ENCODE measurements around the gene MEGF9. TPM values are rescaled to one million over a fixed set of nuclear protein-coding genes. Genes with fewer than 3 reads are reported as not detected.

The MEGF9 gene
- total RNA-seq, 4 donors from 2014 or later: 65.2 to 194 (median 138) TPM

DNA sequence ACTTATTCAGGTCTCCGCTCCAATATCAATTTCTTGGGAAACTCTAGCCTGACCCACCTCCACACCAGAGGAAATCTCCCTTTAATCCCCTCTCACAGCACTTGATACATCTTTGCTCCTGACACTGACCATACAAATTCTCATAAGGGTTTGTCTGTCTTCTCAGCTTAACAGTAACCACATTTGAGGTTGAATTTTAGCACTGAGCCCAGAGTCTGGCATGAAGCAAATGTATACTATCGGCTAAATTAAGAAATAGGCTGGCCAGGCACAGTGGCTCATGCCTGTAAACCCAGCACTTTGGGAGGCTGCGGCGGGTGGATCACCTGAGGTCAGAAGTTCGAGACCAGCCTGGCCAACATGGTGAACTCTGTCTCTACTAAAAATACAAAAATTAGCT, 144.0 kb downstream of the MEGF9 start:
- Histone ChIP-seq H3K9me3 (no peaks in the 10 kb centered on the region), H3K4me1 (no peaks in the 10 kb centered on the region), H3K27ac (no peak overlapping the region), H3K4me3 (replicated peaks in 1 of 3) (no peak overlapping the region), H3K27me3 (no peaks in the 10 kb centered on the region), H3K36me3 (peaks cover 29 to 42% of the 10 kb centered on the region in 2 donors)
- intact Hi-C loops (cut with DNase I): no loop called here
- TF ChIP-seq POLR2A (IDR thresholded peaks at IDR 0.05): no peak
- TF ChIP-seq, protein P1, sequence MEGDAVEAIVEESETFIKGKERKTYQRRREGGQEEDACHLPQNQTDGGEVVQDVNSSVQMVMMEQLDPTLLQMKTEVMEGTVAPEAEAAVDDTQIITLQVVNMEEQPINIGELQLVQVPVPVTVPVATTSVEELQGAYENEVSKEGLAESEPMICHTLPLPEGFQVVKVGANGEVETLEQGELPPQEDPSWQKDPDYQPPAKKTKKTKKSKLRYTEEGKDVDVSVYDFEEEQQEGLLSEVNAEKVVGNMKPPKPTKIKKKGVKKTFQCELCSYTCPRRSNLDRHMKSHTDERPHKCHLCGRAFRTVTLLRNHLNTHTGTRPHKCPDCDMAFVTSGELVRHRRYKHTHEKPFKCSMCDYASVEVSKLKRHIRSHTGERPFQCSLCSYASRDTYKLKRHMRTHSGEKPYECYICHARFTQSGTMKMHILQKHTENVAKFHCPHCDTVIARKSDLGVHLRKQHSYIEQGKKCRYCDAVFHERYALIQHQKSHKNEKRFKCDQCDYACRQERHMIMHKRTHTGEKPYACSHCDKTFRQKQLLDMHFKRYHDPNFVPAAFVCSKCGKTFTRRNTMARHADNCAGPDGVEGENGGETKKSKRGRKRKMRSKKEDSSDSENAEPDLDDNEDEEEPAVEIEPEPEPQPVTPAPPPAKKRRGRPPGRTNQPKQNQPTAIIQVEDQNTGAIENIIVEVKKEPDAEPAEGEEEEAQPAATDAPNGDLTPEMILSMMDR (IDR thresholded peaks at IDR 0.05): no peak
- no peak for DNase-seq
- WGBS, 2 donors: 93 to 98% methylated on average over 5 of the region's 5 CpGs

DNA sequence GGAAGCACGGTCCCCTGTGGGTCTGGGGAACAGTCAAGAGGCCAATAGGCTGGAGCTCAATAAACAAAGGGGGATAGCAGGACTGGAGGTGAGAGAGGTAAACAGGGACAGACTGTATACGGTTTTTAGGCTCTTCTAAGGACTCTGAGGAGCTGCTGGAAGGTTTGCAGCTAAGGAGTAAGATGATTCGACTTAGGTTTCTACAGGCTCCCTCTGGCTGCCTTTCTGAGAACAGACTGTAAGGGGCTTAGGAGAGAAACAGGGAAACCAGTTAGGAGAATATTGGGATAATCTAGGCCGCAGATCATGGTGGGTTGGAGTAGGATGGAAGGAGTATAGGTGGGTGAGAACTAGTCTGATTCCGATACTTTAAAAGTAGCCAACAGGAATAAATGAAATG, 144.7 kb downstream of the MEGF9 start:
- Histone ChIP-seq H3K4me3 (replicated peaks in 1 of 3) (no peak overlapping the region), H3K4me1 (no peaks in the 10 kb centered on the region), H3K36me3 (peaks cover 29 to 42% of the 10 kb centered on the region in 2 donors), H3K27ac (no peak overlapping the region), H3K9me3 (no peaks in the 10 kb centered on the region), H3K27me3 (no peaks in the 10 kb centered on the region)
- TF ChIP-seq POLR2A (IDR thresholded peaks at IDR 0.05): no peak
- TF ChIP-seq, protein P1 (IDR thresholded peaks at IDR 0.05): no peak
- WGBS, 2 donors: 82 to 85% methylated on average over 5 of the region's 5 CpGs
- intact Hi-C loops (cut with DNase I): no loop called here
- DNase-seq: no peak

DNA sequence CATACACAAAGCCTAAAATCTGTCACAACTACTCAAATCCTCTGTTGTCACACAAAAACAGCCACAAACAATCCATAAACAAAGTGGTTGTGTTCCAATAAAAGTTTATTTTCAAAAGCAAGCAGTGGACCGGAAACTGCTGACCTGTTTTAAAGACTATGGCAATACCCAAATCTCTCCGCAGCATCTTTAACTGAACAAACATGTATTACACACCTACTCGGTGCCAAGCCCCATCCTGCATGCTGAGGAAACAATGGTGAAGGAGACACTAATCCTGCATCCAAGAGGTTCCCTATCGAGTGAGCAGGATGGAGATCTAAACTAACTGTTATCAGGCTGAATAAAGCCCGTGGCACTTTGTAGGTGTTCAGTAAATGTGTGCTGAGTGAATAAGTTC, 145.5 kb downstream of the MEGF9 start:
- Histone ChIP-seq H3K4me1 (no peaks in the 10 kb centered on the region), H3K27me3 (no peaks in the 10 kb centered on the region), H3K27ac (no peak overlapping the region), H3K9me3 (no peaks in the 10 kb centered on the region), H3K36me3 (peaks cover 29 to 42% of the 10 kb centered on the region in 2 donors), H3K4me3 (replicated peaks in 1 of 3) (no peak overlapping the region)
- TF ChIP-seq, protein P1 (IDR thresholded peaks at IDR 0.05): no peak
- TF ChIP-seq POLR2A (IDR thresholded peaks at IDR 0.05): no peak
- 79 to 85% methylated on average over 5 of the region's 5 CpGs for WGBS, 2 donors
- no peak for DNase-seq
- intact Hi-C loops (cut with DNase I): no loop called here

DNA sequence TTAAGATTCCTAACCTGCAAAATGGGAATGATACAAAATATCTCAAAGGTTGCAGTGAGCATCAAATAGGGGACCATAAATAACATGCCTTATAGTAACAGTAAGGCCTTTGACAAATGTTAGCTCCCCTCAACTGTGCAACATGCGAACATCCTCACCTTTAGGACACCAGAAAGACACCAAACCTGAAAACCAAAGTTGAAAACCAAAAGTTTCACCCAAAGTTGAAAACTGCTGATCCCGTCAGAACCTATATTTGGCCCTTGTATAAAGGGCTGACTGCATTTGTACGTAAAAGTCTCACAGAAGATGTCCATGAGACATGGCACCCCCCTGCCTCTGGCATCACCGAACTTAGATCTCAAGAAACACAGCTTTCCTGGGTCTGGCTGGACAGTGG, 146.4 kb downstream of the MEGF9 start:
- WGBS, 2 donors: 97% methylated on average over 4 of the region's 4 CpGs
- H3K36me3 ChIP-seq: peaks cover 29 to 42% of the 10 kb centered on the region in 2 donors
- intact Hi-C loops (cut with DNase I): no loop called here
- H3K27ac ChIP-seq: no peak overlapping the region
- H3K4me3 ChIP-seq (replicated peaks in 1 of 3): no peak overlapping the region
- no peak for TF ChIP-seq POLR2A (IDR thresholded peaks at IDR 0.05)
- TF ChIP-seq, protein P1 (IDR thresholded peaks at IDR 0.05): no peak
- no peaks in the 10 kb centered on the region for H3K27me3 ChIP-seq
- no peak for DNase-seq
- no peaks in the 10 kb centered on the region for H3K9me3 ChIP-seq
- H3K4me1 ChIP-seq: no peaks in the 10 kb centered on the region

DNA sequence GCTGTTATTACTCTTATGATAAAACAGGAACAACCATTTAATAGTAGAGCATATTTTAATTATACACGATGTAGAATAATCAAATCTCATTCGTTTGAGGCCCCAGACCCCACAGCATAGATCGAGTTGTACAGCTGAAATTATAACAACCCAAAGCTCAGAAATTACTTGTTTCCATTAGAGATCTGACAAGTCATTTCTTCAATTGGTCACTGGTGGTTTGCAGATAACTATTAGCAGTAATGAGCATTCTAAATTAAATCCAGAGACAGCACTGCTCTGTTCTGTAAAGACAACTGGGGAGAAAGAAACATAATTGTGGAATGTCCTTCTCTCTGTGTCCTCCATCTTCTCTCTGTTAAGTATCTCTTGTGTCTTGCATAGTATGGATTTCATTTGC, 147.2 kb downstream of the MEGF9 start:
- TF ChIP-seq, protein P1 (IDR thresholded peaks at IDR 0.05): no peak
- TF ChIP-seq POLR2A (IDR thresholded peaks at IDR 0.05): no peak
- Histone ChIP-seq H3K36me3 (peaks cover 29 to 42% of the 10 kb centered on the region in 2 donors), H3K4me3 (replicated peaks in 1 of 3) (no peak overlapping the region), H3K27ac (no peak overlapping the region), H3K4me1 (no peaks in the 10 kb centered on the region), H3K27me3 (no peaks in the 10 kb centered on the region), H3K9me3 (no peaks in the 10 kb centered on the region)
- DNase-seq: no peak
- intact Hi-C loops (cut with DNase I): no loop called here
- 92 to 95% methylated on average over 3 of the region's 3 CpGs for WGBS, 2 donors

Measured in thyroid gland (tissue), 4 donors.